GM06990 (cell line): ENCODE results near the gene DHX36.

Experiments
- DNase-seq: peaks from one replicate; pipeline ENCODE4 v3.0.0-alpha.2; 2011; ENCODE audit not compliant: insufficient read length; ENCODE audit errors: extremely low read depth
- H3K27me3 ChIP-seq: replicated peaks from 2 replicates; pipeline ENCODE4 v1.6.0; 2011; ENCODE audit warnings: low read length; ENCODE audit not compliant: control insufficient read depth, insufficient read depth
- H3K36me3 ChIP-seq: 2 replicates; pipeline ENCODE4 v1.5.1; 2011; ENCODE audit warnings: low read length; ENCODE audit not compliant: control insufficient read depth, insufficient read depth
- H3K4me3 ChIP-seq: replicated peaks from 2 replicates; pipeline ENCODE4 v1.5.1; 2011; ENCODE audit warnings: low read depth, mild to moderate bottlenecking, control low read depth, low read length
- CTCF ChIP-seq: IDR thresholded peaks from 2 replicates; pipeline ENCODE4 v1.5.1; 2011; ENCODE audit warnings: low read length, control low read depth, mild to moderate bottlenecking, inconsistent platforms; ENCODE audit not compliant: insufficient read depth, poor library complexity, severe bottlenecking

DHX36 gene

GRCh38 chr3:154285221-154285620 is 39.1 kb downstream of the DHX36 start:
- H3K27me3 ChIP-seq: no peaks in the 10 kb centered on the region
- TF ChIP-seq CTCF: no peak
- DNase-seq: no peak
- H3K36me3 ChIP-seq: peaks cover 6% of the 10 kb centered on the region
- H3K4me3 ChIP-seq: no peak overlapping the region

GRCh38 chr3:154280161-154280560 is 44.1 kb downstream of the DHX36 start:
- Histone ChIP-seq H3K36me3 (peaks cover 3% of the 10 kb centered on the region), H3K4me3 (no peak overlapping the region), H3K27me3 (no peaks in the 10 kb centered on the region)
- no peak for DNase-seq
- TF ChIP-seq CTCF: no peak

- Histone ChIP-seq H3K4me3 (no peak overlapping the region), H3K27me3 (no peaks in the 10 kb centered on the region), H3K36me3 (peaks cover 6% of the 10 kb centered on the region)
- no peak for TF ChIP-seq CTCF
- no peak for DNase-seq
Observed at GRCh38 chr3:154275965-154276364, 48.3 kb downstream of the DHX36 start.

GRCh38 chr3:154275292-154275691 is 49.0 kb downstream of the DHX36 start:
- TF ChIP-seq CTCF: no peak
- no peaks in the 10 kb centered on the region for H3K27me3 ChIP-seq
- no peak overlapping the region for H3K4me3 ChIP-seq
- H3K36me3 ChIP-seq: peaks cover 5% of the 10 kb centered on the region
- no peak for DNase-seq

- no peak for TF ChIP-seq CTCF
- DNase-seq: no peak
- Histone ChIP-seq H3K4me3 (no peak overlapping the region), H3K27me3 (no peaks in the 10 kb centered on the region), H3K36me3 (peaks cover 7% of the 10 kb centered on the region)
Observed at GRCh38 chr3:154274348-154274747, 49.9 kb downstream of the DHX36 start.

GRCh38 chr3:154273381-154273780 is 50.9 kb downstream of the DHX36 start:
- no peak overlapping the region for H3K4me3 ChIP-seq
- H3K27me3 ChIP-seq: no peaks in the 10 kb centered on the region
- no peak for DNase-seq
- TF ChIP-seq CTCF: no peak
- H3K36me3 ChIP-seq: peaks cover 7% of the 10 kb centered on the region
